SH-SY5Y (cell line): ENCODE results near the gene SLK.

Experiments
- GATA2 ChIP-seq: IDR thresholded peaks from 2 replicates; pipeline ENCODE4 v1.6.1; 2011; ENCODE audit warnings: mild to moderate bottlenecking, low read depth, low read length
- GATA3 ChIP-seq: IDR thresholded peaks from 2 replicates; pipeline ENCODE4 v1.6.1; 2011; ENCODE audit warnings: low read depth, mild to moderate bottlenecking, low read length, moderate library complexity

DNA sequence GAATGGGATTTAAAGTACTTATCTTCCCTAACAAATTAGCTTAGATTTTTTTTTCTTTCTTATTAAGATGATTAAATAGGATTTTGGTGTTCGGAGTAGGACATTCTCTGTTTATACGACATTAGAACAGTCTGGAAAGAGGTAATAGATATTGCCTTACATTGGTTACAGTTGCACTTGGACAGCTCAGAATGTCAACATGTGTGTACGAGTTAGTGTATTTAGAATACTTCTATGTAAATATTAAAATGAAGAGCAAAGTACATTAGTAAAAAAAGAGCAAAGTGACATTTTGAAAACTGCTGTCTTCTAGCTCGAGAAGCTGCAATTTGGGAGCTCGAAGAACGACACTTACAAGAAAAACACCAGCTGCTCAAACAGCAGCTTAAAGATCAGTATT lies 51.5 kb downstream of the SLK start:
- TF ChIP-seq GATA2 = no peak
- TF ChIP-seq GATA3 = no peak
